Activated naive CD4-positive, alpha-beta T cell treated with anti-CD3 and anti-CD28 coated beads for 36 hours (primary cell): ENCODE results near the gene EHBP1L1. TPM values are rescaled to one million over a fixed set of nuclear protein-coding genes. Genes with fewer than 3 reads are reported as not detected.
A peak's percentile ranks its signal among the peaks of the same experiment; 100 is the strongest.

Experiments used
- CTCF ChIA-PET: fragments of 350-600 bp; sonication (Branson Sonifier 250); formaldehyde crosslinking; loops from one replicate; lab custom pipeline; 2021; ENCODE audit warnings: antibody characterized with exemption; lab: Charles Lee
- DNase-seq: peaks from one replicate; pipeline ENCODE4 v3.0.0-alpha.2; 2020
- H3K27ac Mint-ChIP-seq: one replicate; pipeline ENCODE4 v1.8.0; 2021; ENCODE audit warnings: mild to moderate bottlenecking, mixed read lengths
- H3K27me3 Mint-ChIP-seq: one replicate; pipeline ENCODE4 v1.8.0; 2021; ENCODE audit warnings: low read depth, mixed read lengths
- H3K36me3 Mint-ChIP-seq: one replicate; pipeline ENCODE4 v1.8.0; 2021; ENCODE audit warnings: low read depth, mixed read lengths
- H3K4me1 Mint-ChIP-seq: one replicate; pipeline ENCODE4 v1.8.0; 2021; ENCODE audit warnings: low read depth, mixed read lengths
- H3K4me3 Mint-ChIP-seq: one replicate; pipeline ENCODE4 v1.8.0; 2021; ENCODE audit warnings: mild to moderate bottlenecking, moderate library complexity, mixed read lengths
- H3K9me3 Mint-ChIP-seq: one replicate; pipeline ENCODE4 v1.8.0; 2021; ENCODE audit warnings: mixed read lengths
- intact Hi-C: fragments of 100-400 bp; cut with micrococcal nuclease; formaldehyde crosslinking; loops from one replicate; pipeline ENCODE4 v1.15.1; 2023
- total RNA-seq, 2 experiments: library from RNA; stranded (reverse); gene quantifications; one replicate each; pipeline ENCODE4 v1.2.3, GENCODE V29; 2021

Gene EHBP1L1
- total RNA-seq, 2 experiments from 2014 or later: 51.9 to 54.6 TPM

DNA sequence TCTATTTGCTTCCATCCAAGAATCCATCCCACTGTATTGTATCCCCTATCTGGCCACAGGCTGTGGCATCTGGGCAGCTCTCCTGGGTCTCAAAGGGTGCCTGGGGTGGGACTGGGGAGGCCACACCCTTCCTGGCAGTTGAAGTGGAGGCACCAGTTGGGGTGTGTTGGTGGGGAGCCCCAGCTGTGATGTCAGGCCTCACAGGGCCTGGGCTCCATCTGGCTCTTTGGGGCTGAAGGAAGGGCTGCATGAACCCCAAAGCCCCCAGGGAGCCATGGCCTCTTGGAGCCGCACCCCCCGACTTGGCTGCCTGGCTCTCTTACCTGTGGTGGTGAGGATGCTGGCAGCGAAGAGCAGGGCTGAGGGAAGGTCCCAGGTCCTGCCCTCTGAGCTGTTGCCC, 19.3 kb downstream of the EHBP1L1 start:
- H3K4me1 Mint-ChIP-seq: peaks cover 10% of the 10 kb centered on the region
- CTCF ChIA-PET: interaction anchor here (1.3 to 1.4 kb wide), 2 partner anchors 20 to 54 kb away, joined by 3 to 8 read pairs; no protein-coding TSS in a partner anchor
- DNase-seq: no peak
- no peak overlapping the region for H3K27ac Mint-ChIP-seq
- H3K36me3 Mint-ChIP-seq: peaks cover 2% of the 10 kb centered on the region
- H3K9me3 Mint-ChIP-seq: no peaks in the 10 kb centered on the region
- no peak overlapping the region for H3K4me3 Mint-ChIP-seq
- H3K27me3 Mint-ChIP-seq: no peaks in the 10 kb centered on the region
- intact Hi-C loops: no loop called here

DNA sequence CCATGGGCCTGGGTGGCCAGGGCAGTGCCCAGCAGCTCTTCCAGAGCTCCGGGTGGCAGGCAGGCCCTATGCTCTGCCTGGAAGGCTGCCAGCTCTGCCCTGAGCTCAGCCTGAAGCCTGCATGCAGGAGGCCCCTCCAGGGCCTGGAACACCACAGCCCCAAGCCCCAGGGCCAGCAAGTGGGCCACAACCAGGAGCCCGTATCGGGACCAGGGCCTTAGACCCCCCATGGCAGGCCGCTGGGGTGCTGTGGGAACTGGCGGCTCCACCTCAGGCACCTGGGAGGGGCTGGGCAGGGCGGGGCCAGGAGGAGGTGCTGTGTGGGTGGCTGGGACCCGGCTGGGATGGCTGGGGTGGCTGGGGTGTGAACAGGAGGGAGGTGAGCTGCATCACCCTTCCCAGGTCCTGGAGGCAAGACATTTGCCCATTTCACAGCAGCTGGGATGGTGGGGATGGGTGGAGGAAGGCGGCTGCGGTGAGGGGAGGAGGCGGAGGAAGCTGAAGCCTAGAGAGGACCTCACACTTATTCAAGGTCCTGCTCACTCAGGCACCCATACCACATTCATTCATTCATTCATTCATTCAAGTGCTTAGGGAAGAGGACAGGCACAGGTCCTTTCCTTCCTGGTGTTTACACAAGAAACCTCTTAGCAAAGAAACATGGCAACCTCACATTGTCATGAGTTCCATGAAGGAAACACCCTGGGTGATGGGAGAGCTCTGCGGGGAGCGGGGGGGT, 19.9 kb downstream of the EHBP1L1 start, which contains the start of gene KCNK7:
TSS of gene KCNK7 (minus strand) at position 258 of the 739 bp plus-strand sequence. CDS start at position 230, 28 bp downstream.
- H3K27ac Mint-ChIP-seq: no peak within 1 kb of the TSS
- no peak for DNase-seq
- intact Hi-C loops: no loop called here
- H3K36me3 Mint-ChIP-seq: peaks cover 2% of the 10 kb centered on the region
- H3K4me1 Mint-ChIP-seq: peaks cover 10% of the 10 kb centered on the region
- CTCF ChIA-PET: interaction anchor here (1.3 to 1.4 kb wide), 2 partner anchors 21 to 55 kb away, joined by 3 to 8 read pairs; no protein-coding TSS in a partner anchor
- H3K4me3 Mint-ChIP-seq: no peak within 1 kb of the TSS
- no peaks in the 10 kb centered on the region for H3K27me3 Mint-ChIP-seq
- no peaks in the 10 kb centered on the region for H3K9me3 Mint-ChIP-seq

DNA sequence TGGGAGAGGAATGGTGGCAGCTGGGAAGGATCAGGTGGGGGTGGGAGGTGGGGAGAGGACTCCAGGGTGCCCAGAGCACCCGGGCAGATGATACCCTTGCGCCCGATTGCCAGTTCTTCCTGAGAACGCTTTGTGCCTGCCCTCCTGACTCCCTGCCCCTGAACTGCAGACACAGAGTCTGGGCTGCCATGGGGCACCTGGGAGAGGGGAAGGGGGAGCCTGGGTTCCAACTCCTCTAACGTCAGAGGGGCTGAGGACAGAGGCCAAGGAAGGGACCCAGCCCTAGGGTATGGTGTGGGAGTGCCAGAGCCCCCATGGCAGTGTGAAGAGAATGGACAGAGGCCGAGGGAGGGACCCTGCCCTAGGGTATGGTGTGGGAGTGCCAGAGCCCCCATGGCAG, 20.7 kb downstream of the EHBP1L1 start:
- intact Hi-C loops: no loop called here
- H3K36me3 Mint-ChIP-seq: peaks cover 2% of the 10 kb centered on the region

DNA sequence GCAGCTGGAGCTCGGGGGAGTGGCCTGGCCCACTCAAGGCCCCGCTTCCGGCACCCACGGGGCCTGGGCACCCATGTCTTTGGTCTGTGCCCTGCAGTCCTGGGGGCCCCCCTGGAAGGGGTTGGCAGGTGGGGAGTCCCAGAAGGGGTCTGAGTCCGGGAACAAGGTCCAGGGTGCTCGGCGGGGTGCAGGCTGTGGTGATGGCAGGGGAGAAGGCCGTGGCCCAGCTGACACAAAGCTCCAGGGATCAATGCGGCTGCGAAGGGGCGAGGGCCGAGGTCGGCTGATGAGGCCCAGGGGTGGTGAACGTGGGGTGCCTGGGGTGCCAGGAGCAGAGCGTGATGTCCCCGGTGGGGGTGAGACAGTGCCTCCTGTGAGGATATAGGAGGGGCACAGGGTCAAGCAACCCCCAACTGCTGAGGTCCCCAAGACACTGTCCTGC, 22.4 kb downstream of the EHBP1L1 start:
- Mint-ChIP-seq H3K27ac (no peak overlapping the region), H3K27me3 (no peaks in the 10 kb centered on the region), H3K36me3 (peaks cover 2% of the 10 kb centered on the region), H3K4me1 (peaks cover 10% of the 10 kb centered on the region), H3K9me3 (no peaks in the 10 kb centered on the region), H3K4me3 (no peak overlapping the region)
- intact Hi-C loops: no loop called here
- no peak for DNase-seq
- CTCF ChIA-PET: interaction anchor here (0.8 to 1.5 kb wide), 2 partner anchors 9 to 57 kb away, joined by 3 read pairs; no protein-coding TSS in a partner anchor

More for the DNA sequence above, 20.7 kb downstream of the EHBP1L1 start:
- Mint-ChIP-seq H3K9me3 (no peaks in the 10 kb centered on the region), H3K4me1 (peaks cover 10% of the 10 kb centered on the region), H3K27ac (no peak overlapping the region), H3K4me3 (no peak overlapping the region), H3K27me3 (no peaks in the 10 kb centered on the region)
- DNase-seq: no peak
- CTCF ChIA-PET: interaction anchor here (1.3 kb wide), 1 partner anchor 56 kb away, joined by 8 read pairs; no protein-coding TSS in a partner anchor

DNA sequence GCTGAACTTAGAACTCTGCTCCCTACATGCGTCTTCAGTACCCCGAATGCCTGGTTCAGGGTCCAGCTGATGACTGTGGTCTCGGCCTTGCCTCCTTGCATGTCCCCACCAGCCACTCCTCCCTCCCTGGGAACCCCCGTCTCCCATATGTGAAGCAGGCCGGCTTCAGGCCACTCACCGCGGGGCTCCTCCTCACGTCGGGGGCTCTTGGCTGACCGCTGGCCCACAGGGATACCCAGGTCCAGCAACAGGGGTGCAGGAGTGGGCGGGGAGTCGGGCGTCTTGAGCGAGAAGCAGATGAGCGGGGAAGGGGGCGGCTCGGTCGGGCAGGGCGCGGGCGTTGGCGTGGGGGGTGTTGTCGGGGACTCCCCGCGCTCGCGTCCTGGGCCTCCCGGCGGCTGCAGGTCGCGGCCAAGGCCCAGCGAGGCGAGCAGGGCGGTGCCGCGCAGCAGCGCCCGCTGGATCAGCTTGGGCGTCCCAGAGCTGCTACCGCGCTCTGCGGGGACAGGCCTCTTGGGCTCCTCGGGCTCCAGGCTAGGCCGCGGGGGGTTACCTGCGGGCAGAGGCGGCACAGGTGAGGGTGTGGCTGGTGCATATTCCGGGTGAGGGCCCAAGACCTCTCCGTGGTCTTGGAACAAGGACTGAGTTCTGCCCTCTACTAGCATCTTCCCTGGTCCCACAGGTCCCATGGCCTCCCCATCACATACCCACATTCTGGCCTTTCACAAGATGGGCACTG, 23.5 kb downstream of the EHBP1L1 start:
- intact Hi-C loops: no loop called here
- DNase-seq: no peak
- CTCF ChIA-PET: no interaction called here
- H3K4me1 Mint-ChIP-seq: peaks cover 10% of the 10 kb centered on the region
- H3K4me3 Mint-ChIP-seq: no peak overlapping the region
- H3K9me3 Mint-ChIP-seq: no peaks in the 10 kb centered on the region
- H3K27ac Mint-ChIP-seq: no peak overlapping the region
- no peaks in the 10 kb centered on the region for H3K27me3 Mint-ChIP-seq
- peaks cover 2% of the 10 kb centered on the region for H3K36me3 Mint-ChIP-seq

DNA sequence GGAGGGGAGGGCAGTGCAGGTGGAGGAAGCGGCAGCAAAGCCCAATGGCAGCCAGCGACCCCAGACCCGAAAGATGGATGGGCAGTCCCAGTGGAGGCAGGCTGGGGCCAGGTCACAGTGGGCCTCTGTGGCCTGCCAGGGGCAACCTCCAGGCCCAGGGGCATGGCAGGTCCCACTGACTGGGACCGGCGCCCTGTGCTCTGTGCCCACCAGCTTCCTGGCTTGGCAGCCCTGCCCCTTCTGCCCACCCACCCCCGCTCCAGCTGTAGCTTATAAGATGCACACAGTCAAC, 24.0 kb downstream of the EHBP1L1 start:
- intact Hi-C loops: no loop called here
- Mint-ChIP-seq H3K36me3 (peaks cover 2% of the 10 kb centered on the region), H3K9me3 (no peaks in the 10 kb centered on the region), H3K27ac (no peak overlapping the region), H3K4me3 (no peak overlapping the region), H3K27me3 (no peaks in the 10 kb centered on the region), H3K4me1 (peaks cover 9% of the 10 kb centered on the region)
- CTCF ChIA-PET: no interaction called here
- no peak for DNase-seq

DNA sequence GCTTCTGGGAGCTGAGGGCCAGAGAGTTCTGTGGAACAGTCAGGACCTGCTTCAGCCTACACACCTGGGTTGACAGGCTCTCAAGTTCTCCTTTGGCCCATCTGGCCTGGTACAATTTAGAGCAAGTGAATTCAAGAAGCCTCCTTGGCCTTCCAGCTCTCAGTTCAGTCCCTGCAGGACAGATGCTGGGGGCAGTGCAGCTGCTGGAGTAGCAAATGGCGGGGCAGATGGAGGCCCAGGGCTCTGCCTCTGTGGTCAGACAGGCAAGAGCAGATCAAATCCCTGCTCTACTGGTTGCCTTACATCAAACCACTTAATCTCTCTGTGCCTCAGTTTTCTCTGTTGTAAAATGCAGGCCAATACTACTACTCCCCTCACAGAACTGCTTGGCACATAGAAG, 28.4 kb downstream of the EHBP1L1 start:
- Mint-ChIP-seq H3K36me3 (peaks cover 5% of the 10 kb centered on the region), H3K9me3 (no peaks in the 10 kb centered on the region), H3K27me3 (no peaks in the 10 kb centered on the region), H3K4me1 (no peaks in the 10 kb centered on the region), H3K4me3 (no peak overlapping the region), H3K27ac (no peak overlapping the region)
- CTCF ChIA-PET: interaction anchor here (1.6 to 1.7 kb wide), 2 partner anchors 10 to 63 kb away, joined by 4 to 6 read pairs; no protein-coding TSS in a partner anchor
- no peak for DNase-seq
- intact Hi-C loops: no loop called here

DNA sequence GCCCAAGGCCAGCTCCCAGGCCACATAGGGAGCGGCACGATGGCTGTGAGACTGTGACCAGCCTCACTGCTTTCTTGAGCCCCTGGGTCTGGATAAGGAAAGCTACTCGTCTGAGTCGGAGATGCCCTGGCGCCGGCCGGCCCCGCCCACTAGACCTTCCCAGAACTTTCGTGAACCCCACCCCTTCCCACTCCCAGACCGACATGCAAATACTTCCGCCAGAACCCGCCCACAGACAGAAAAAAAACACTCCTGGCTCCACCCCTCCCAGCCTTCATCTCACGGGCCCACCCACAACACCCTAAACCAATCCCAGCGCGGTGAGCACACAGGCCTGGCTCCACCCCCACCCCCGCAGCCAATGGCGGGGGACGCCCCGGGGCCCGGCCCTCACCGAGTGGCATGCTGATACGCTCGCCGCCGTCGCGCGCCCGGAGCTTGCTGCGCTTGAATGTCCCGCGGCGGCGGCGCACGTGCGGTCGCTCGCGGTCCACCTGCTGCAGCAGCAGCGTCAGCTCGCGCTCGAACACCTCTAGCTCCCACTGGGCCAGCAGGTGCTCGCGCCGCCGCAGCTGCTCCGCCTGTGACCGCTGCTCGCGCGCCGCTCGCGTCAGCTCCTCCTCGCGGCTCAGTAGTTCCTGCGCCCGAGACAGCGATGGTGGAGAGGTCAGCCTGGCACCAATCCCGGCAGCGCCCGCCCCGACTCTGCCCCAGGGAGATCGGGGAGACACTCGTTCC, 31.2 kb downstream of the EHBP1L1 start:
- no peak for DNase-seq

DNA sequence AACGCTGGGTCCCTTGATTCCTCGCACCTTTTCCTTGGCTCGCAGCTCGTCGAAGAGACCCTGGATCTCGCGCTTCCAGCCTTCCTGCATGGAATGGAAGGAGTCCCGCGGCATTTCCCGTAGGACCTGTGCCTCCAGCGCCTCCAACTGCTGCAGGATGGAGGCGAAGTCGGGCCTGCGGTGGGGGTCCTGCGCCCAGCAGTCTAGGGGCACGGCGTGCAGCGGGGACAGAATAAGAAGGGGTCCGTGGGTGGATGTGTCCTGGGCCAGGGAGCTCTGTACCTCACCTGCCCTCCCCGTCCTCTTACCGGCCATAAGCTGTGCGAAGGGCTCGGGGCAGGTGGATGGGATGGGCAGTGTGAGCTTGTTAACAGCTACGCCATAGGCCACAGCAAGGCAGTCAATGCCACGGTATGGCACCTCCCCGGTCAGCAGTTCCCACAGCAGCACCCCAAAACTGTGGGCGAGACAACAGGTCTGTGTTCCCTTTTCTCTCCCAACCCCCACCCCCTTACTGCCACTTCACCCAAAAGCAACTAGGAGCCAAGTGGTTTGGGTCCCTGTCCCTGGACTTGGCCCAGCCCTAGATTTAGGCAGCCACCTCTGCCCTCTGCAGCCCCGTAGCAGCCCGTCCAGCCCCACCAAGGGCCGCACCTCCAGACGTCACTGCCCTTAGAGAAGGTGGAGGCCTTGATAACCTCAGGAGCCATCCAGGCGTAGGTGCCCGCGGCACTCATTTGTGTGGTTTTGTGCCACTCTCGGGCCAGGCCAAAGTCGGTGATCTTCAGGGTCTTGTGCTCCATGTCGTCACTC, 32.0 kb downstream of the EHBP1L1 start:
- Mint-ChIP-seq H3K9me3 (no peaks in the 10 kb centered on the region), H3K4me3 (no peak overlapping the region), H3K36me3 (peaks cover 13% of the 10 kb centered on the region), H3K27me3 (no peaks in the 10 kb centered on the region), H3K27ac (no peak overlapping the region), H3K4me1 (peaks cover 31% of the 10 kb centered on the region)
- CTCF ChIA-PET: no interaction called here
- no peak for DNase-seq
- intact Hi-C loops: no loop called here

More for the DNA sequence above, 31.2 kb downstream of the EHBP1L1 start:
- Mint-ChIP-seq H3K4me3 (no peak overlapping the region), H3K27ac (no peak overlapping the region), H3K9me3 (no peaks in the 10 kb centered on the region), H3K4me1 (peaks cover 23% of the 10 kb centered on the region), H3K27me3 (no peaks in the 10 kb centered on the region), H3K36me3 (peaks cover 9% of the 10 kb centered on the region)
- CTCF ChIA-PET: no interaction called here
- intact Hi-C loops: no loop called here

DNA sequence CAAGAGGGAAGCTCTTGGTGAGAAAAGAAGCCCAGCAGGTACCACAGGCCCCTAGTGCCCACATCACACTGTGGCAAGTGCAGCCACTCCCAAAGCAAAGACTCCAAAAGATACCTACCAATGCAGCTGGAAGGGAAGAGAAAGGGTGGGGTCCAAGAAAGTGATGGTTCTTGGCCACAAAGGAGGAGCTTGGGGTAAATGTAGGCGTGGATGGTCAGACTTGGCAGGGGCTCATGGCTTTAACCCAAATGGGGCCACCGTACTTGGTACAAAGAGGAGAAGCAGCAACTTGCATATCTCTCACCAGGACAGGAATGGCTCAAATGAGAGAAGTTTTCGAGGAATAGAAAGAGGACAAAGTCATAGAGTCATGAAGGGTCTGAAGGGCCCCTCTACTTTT, 33.4 kb downstream of the EHBP1L1 start:
- CTCF ChIA-PET: no interaction called here
- Mint-ChIP-seq H3K9me3 (no peaks in the 10 kb centered on the region), H3K27me3 (no peaks in the 10 kb centered on the region), H3K4me3 (no peak overlapping the region), H3K27ac (no peak overlapping the region), H3K36me3 (peaks cover 13% of the 10 kb centered on the region), H3K4me1 (peaks cover 35% of the 10 kb centered on the region)
- intact Hi-C loops: no loop called here
- DNase-seq: no peak

DNA sequence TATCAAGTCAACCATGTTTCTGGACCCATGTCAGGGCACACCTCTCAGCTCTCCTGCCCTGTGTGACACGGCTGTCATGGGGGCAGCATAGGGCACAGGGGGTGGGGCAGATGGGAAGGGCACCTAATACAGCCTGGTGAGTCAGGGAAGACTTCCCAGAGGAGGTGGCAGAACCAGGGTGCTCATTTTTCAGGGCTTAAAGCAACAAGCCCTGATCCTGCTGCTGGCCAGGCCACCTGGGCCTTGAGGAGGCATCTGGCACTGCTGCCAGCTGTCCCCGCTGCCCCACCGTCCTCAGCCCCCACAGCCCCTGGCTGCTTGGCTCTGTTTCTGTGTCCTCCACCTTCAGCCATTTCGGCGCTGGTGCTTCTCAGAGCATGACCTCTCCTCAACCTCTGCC, 33.8 kb downstream of the EHBP1L1 start:
- CTCF ChIA-PET: no interaction called here
- Mint-ChIP-seq H3K4me1 (peaks cover 35% of the 10 kb centered on the region), H3K27me3 (no peaks in the 10 kb centered on the region), H3K9me3 (no peaks in the 10 kb centered on the region), H3K4me3 (no peak overlapping the region), H3K36me3 (peaks cover 13% of the 10 kb centered on the region), H3K27ac (peak overlapping the region; percentile 64)
- intact Hi-C loops: no loop called here
- DNase-seq: no peak
